GM21723 (cell line): ENCODE results near the gene OPCML.
"Not testable (repeated sequence)": the region's sequence is repeated elsewhere in the genome, so short reads cannot be mapped to it uniquely, and the experiment has no call there.

ENCODE experiments used
- ATAC-seq: cut with Tn5 transposase; IDR thresholded peaks from one replicate; pipeline ENCODE4 v1.9.1; 2021; ENCODE audit warnings: mild to moderate bottlenecking, moderate library complexity; ENCODE audit not compliant: unreplicated experiment

OPCML gene

GRCh38 chr11:132430429-132431062 is 1101.8 kb downstream of the OPCML start:
- no peak for ATAC-seq

- no peak for ATAC-seq
Observed at GRCh38 chr11:132429685-132430084, 1102.6 kb downstream of the OPCML start.

- no peak for ATAC-seq
Observed at GRCh38 chr11:132427611-132428010, 1104.7 kb downstream of the OPCML start.

- ATAC-seq, result no peak
Observed at GRCh38 chr11:132424433-132424832, 1107.9 kb downstream of the OPCML start.

- no peak for ATAC-seq
Observed at GRCh38 chr11:132423266-132423665, 1109.0 kb downstream of the OPCML start.

GRCh38 chr11:132422722-132423121 is 1109.6 kb downstream of the OPCML start:
- ATAC-seq, result no peak

GRCh38 chr11:132421555-132421954 is 1110.7 kb downstream of the OPCML start:
- ATAC-seq, result no peak

GRCh38 chr11:132414451-132414850 is 1117.8 kb downstream of the OPCML start:
- ATAC-seq, result no peak

GRCh38 chr11:132410383-132410782 is 1121.9 kb downstream of the OPCML start:
- no peak for ATAC-seq

GRCh38 chr11:132409573-132410355 is 1122.5 kb downstream of the OPCML start:
- ATAC-seq, result no peak

GRCh38 chr11:132408877-132409276 is 1123.4 kb downstream of the OPCML start:
- ATAC-seq, result peak; percentile 75

- no peak for ATAC-seq
Observed at GRCh38 chr11:132405728-132406127, 1126.6 kb downstream of the OPCML start.

- ATAC-seq, result peak; percentile 92
Observed at GRCh38 chr11:132402071-132402684, 1130.1 kb downstream of the OPCML start.

GRCh38 chr11:132396318-132396717 is 1136.0 kb downstream of the OPCML start:
- no peak for ATAC-seq

GRCh38 chr11:132395434-132395833 is 1136.9 kb downstream of the OPCML start:
- ATAC-seq, result no peak

- ATAC-seq, result no peak
Observed at GRCh38 chr11:132379540-132379939, 1152.8 kb downstream of the OPCML start.

GRCh38 chr11:132373405-132374143 is 1158.7 kb downstream of the OPCML start:
- ATAC-seq, result no peak

GRCh38 chr11:132370114-132370513 is 1162.2 kb downstream of the OPCML start:
- ATAC-seq, result not testable (repeated sequence)

- ATAC-seq, result no peak
Observed at GRCh38 chr11:132367293-132367692, 1165.0 kb downstream of the OPCML start.

- ATAC-seq, result no peak
Observed at GRCh38 chr11:132365650-132366049, 1166.7 kb downstream of the OPCML start.
